NCI-H82 (cell line): ENCODE results near the gene AKT3.
A peak's percentile ranks its signal among the peaks of the same experiment; 100 is the strongest.
"Not testable (repeated sequence)": the region's sequence is repeated elsewhere in the genome, so short reads cannot be mapped to it uniquely, and the experiment has no call there.

Experiments
- DNase-seq: peaks from one replicate; lab custom pipeline; 2025; lab: John Stamatoyannopoulos, UW

AKT3 gene

DNA sequence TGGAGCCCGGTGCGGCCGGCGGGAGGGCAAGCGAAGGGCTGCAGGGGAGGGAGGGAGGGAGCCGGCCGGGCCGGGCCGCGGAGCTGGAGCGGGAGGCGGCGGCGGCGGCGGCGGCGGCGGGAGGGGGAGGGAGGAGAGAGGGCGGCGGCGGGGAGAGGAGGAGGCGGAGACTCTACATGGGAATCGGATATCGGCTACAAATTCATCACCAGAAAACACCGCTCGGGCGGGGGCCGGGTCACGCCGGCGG lies at the start of gene AKT3:
Gene AKT3, minus strand, starts transcription at position 42 of the 250 bp plus-strand sequence. CDS start 7,073 bp downstream, outside the sequence.
- peak; percentile 92 for DNase-seq

- no peak for DNase-seq
Measured at GRCh38 chr1:243898278-243898677, 48.2 kb upstream of the AKT3 start.

GRCh38 chr1:243896313-243896712 lies 46.3 kb upstream of the AKT3 start:
- no peak for DNase-seq

DNA sequence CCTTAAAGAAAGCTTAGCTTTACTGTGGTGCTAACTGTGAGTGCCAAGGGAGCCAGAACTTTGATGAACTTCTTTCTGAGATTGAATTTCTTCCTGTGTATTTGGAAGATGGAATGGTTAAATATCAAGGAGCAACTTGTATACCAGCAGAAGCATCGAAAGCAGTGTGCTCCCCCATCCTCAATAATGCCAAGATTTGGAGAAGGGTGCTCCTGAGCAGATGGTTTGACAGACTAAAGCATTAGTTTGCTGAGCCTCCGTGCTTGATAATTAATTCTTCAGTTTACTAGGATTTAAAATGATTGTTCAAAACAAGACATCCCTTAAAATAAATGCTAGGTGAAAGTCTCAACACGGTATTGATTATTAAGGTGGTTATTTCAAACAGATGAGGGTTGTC lies 42.4 kb upstream of the AKT3 start:
- DNase-seq, result peak; percentile 77

- DNase-seq, result no peak
Measured at GRCh38 chr1:243890576-243890975, 40.5 kb upstream of the AKT3 start.

DNA sequence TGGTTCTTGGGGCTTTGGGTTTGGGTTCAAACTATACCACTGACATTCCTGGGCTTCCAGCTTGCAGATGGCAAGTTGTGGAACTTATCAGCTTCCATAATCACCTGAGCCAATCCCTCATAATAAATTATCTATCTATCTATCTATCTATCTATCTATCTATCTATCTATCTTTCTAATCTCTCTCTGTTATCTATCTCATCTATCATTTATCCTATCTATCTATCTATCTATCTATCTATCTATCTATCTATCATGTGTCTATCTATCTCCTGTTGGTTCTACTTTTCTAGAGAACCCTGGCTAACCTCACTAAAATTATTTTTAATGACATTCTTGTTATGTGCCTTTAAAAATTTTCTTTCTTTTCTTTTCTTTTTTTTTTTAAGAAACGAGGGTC lies 35.8 kb upstream of the AKT3 start:
- DNase-seq, result no peak

GRCh38 chr1:243884603-243885002 lies 34.6 kb upstream of the AKT3 start:
- DNase-seq, result no peak

GRCh38 chr1:243883551-243883950 lies 33.5 kb upstream of the AKT3 start:
- DNase-seq, result no peak

- DNase-seq, result peak; percentile 27
Measured at GRCh38 chr1:243882276-243882675, 32.2 kb upstream of the AKT3 start.

- DNase-seq, result not testable (repeated sequence)
Measured at GRCh38 chr1:243877058-243877457, 27.0 kb upstream of the AKT3 start.

DNA sequence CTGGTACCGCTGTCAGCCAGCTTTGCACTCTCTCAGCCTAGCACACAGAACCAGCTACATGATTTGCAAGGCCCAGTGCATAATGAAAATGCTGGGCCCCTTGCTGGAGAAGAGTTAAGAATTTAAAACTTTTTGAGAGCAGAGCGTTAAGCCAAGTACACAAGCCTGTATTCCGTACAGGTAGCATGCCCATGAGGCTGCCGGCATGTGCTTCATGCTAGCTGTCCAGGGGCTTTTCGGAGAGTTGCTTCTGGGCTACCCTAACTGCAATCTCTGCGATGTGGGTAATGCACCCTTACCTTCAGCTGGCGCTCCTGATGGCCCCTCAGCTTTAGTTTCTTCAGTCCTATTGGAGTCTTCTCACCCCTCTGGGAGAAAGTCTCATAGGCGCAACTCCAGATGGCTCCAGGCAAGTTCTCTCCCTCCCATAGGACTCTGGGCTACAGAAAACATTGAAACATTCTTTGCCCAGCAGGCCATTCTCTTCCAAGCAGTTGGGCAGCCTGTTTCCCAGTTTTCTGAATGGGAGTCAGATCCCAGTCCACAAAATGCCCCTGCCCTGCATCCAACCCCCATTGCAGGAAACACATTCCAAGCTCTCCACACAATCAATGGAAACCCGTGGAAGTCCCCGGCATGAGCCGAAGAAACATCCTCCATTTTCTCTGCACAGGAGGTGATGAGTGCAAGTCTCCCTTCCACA lies 5.7 kb upstream of the AKT3 start:
- no peak for DNase-seq

GRCh38 chr1:243851765-243852164 lies 1.7 kb upstream of the AKT3 start:
- DNase-seq, result no peak

GRCh38 chr1:243851257-243851756 lies 1.3 kb upstream of the AKT3 start:
- peak; percentile 63 for DNase-seq

DNA sequence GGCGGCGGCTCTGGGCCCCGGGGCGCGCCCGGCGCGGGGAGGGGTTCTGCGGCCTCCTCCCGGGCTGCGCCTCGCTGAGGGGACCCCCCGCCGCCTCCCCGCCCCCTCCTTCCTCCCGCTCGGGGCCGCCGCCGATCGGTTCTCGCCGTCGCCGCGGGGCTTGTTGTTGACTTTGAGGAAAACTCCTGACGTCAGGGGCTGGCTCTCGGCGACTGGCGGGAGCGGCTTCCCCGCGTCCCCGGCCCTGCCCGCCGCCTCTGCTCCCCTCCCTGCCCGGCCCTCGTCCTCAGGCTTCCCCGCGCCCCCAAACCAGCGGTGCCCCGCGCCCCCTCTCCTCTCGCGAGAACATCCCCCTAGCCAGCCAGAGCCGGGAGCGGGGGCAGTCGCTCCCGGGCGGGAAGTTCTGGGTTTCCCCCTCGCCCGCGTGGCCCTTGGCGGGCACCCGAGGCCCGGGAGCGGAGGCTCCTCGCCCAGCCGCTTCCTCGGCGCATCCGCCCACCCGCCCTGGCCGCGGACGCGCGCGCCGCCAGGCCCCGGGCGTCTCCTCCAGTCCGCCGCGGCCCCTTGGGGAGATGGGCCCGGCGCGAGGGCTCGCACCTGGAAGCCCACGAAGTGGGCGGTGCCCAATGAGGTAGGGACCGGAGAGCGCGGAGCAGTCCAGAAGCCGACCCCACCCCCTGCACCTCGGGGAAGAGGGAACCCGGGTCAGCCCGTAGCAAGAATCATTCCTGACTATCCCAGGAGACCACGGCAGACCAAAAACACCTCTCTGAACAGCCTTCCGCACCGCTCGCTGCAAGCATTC lies 611 bp upstream of the AKT3 start:
- DNase-seq, result peak; percentile 95

- DNase-seq, result peak; percentile 86
Measured at GRCh38 chr1:243849421-243850201, 432 bp downstream of the AKT3 start.

DNA sequence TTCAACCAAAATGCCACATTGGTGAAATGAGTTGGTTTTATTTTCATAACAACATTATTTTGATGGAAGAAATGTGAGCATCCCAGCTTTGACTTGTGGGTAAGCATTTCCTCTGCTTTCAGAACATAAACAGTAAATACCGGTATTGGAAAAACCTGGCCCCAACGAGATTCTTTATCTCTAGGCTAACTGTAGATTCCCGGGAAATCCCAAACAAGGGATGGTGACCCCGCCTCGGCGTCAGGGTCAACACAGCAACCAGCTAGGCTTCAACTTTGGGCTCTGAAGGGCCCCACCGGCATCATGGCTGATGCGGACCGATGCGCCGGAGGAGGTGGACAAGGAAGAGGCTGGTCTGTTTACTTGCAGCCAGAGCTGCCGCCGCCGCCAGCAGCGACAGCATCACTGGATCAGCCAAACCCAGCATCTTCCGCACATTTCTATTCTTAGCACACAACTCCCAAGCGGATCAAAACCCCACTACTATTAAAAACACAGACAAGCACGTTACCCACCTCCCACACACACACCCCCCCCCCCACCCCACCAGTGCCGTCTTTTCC lies 1.1 kb downstream of the AKT3 start:
- DNase-seq, result peak; percentile 86

- no peak for DNase-seq
Measured at GRCh38 chr1:243848165-243848857, 1.7 kb downstream of the AKT3 start.

DNA sequence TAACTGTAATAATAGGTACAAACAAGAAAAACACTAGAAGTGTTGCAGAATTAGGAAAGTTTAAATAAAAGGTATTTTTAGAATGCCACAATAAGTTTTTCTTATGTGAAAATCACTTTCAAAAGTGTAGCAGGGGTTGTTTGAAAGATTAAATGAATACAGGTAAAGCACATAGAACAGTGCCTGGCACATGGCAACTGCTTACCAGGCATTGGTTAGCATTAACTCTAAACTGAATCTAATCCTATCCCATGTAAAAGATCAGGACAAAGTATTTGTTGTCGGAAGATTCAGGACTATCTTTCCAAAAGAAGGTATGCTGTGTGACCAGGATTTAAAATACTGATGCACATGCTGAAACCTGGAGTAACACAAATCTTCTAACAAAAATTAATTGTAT lies 3.3 kb downstream of the AKT3 start:
- DNase-seq, result peak; percentile 44

DNA sequence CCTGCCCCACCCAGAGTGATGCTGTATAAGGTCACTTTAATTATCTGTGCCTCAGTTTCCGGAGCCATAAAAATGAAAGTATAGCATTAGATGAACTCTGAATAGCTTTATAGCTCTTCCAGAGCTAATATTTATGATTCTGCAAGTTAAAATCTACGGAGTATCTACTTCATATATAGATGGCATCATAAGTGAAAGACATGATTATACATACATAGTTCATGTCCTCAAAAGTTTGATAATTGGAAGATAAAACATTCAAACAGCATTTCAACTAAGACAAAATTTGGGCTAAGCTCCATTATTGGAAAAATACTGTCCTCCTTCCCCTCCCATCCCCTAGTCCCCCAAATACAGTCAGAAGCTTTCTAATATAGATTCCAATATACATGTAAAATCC lies 4.2 kb downstream of the AKT3 start:
- DNase-seq, result no peak

- no peak for DNase-seq
Measured at GRCh38 chr1:243844186-243844585, 5.9 kb downstream of the AKT3 start.

- no peak for DNase-seq
Measured at GRCh38 chr1:243842978-243843511, 7.0 kb downstream of the AKT3 start.

GRCh38 chr1:243842161-243842560 lies 7.9 kb downstream of the AKT3 start:
- DNase-seq, result peak; percentile 17
